Panc1 (cell line): Measurements from ENCODE around the gene GABRA6. TPM values are rescaled to one million over a fixed set of nuclear protein-coding genes. Genes with fewer than 3 reads are reported as not detected.

ENCODE experiments used
- ATAC-seq: fragments of 200-7000 bp; cut with Tn5 transposase; 2 replicates; pipeline ENCODE4 v1.9.1; 2020; ENCODE audit warnings: mild to moderate bottlenecking, moderate library complexity
- BruUV-seq: library from RNA; stranded (reverse); fragments of 400-500 nt; replicated peaks from 2 replicates; lab custom pipeline; 2021; lab: Mats Ljungman, UMichigan
- CTCF ChIA-PET: fragments of 300-600 bp; sonication (Branson Sonifier 250); formaldehyde crosslinking; loops from one replicate; lab custom pipeline; 2022; ENCODE audit warnings: antibody characterized with exemption; lab: Charles Lee
- POLR2A ChIA-PET: fragments of 300-600 bp; sonication (Branson Sonifier 250); formaldehyde crosslinking; loops from one replicate; lab custom pipeline; 2022; ENCODE audit warnings: antibody characterized with exemption; lab: Charles Lee
- DNase-seq: peaks from one replicate; pipeline ENCODE4 v3.0.0-alpha.2; 2010; ENCODE audit warnings: low read depth, low spot score
- H3K27ac ChIP-seq: 2 replicates; pipeline ENCODE4 v1.5.1; 2011; ENCODE audit warnings: mild to moderate bottlenecking, low read length, inconsistent platforms
- H3K27me3 ChIP-seq: fragments of 200-500 bp; sonication (Bioruptor generic); 2 replicates; pipeline ENCODE4 v1.6.0; 2014; ENCODE audit warnings: low read length, inconsistent platforms; ENCODE audit not compliant: control insufficient read depth, insufficient read depth
- H3K36me3 ChIP-seq: fragments of 200-500 bp; sonication (Bioruptor generic); 2 replicates; pipeline ENCODE4 v1.5.1; 2014; ENCODE audit warnings: inconsistent platforms, mild to moderate bottlenecking, low read length, moderate library complexity; ENCODE audit not compliant: control insufficient read depth, insufficient read depth
- H3K4me1 ChIP-seq: 2 replicates; pipeline ENCODE4 v1.5.1; 2011; ENCODE audit warnings: inconsistent platforms, mild to moderate bottlenecking, low read length, moderate library complexity; ENCODE audit not compliant: control insufficient read depth, insufficient read depth
- H3K4me3 ChIP-seq, 2 experiments: 2 replicates each; pipeline ENCODE4 v1.5.1; 2011 to 2012; ENCODE audit warnings: low read depth in 2 of 2, low read length in 2 of 2, mild to moderate bottlenecking in 2 of 2, inconsistent platforms in 1 of 2, moderate library complexity in 1 of 2
- H3K9me3 ChIP-seq: fragments of 200-500 bp; sonication (Bioruptor generic); 2 replicates; pipeline ENCODE4 v1.5.1; 2014; ENCODE audit warnings: low read depth, mild to moderate bottlenecking, inconsistent platforms, low read length, moderate library complexity; ENCODE audit not compliant: control insufficient read depth, insufficient read depth
- CTCF ChIP-seq: fragments of 450-650 bp; IDR thresholded peaks from 2 replicates; pipeline ENCODE4 v1.5.1; 2017; ENCODE audit warnings: mild to moderate bottlenecking
- POLR2AphosphoS5 ChIP-seq: IDR thresholded peaks from 2 replicates; pipeline ENCODE4 v1.6.1; 2012; ENCODE audit warnings: mild to moderate bottlenecking, low read depth, low read length, moderate library complexity
- REST ChIP-seq, 2 experiments: IDR thresholded peaks; 2 replicates each; pipeline ENCODE4 v1.6.1; 2011 to 2012; ENCODE audit warnings: low read depth in 2 of 2, control low read depth in 1 of 2, low read length in 1 of 2, mild to moderate bottlenecking in 1 of 2, moderate library complexity in 1 of 2; ENCODE audit not compliant: insufficient read depth in 1 of 2
- SIN3A ChIP-seq: IDR thresholded peaks from 2 replicates; pipeline ENCODE4 v1.6.1; 2012; ENCODE audit warnings: low read depth, mild to moderate bottlenecking, low read length, moderate library complexity, borderline replicate concordance; ENCODE audit not compliant: insufficient read depth
- TCF7L2 ChIP-seq: IDR thresholded peaks from 2 replicates; pipeline ENCODE4 v1.6.1; 2011; ENCODE audit warnings: mild to moderate bottlenecking, low read depth, low read length, inconsistent platforms
- in situ Hi-C: cut with HindIII; loops from 2 replicates; pipeline ENCODE4 v1.10.0; 2016; ENCODE audit warnings: low sequenced_read_pairs, low pct_unique_long_range_greater_than_20kb
- intact Hi-C: fragments of 100-400 bp; cut with micrococcal nuclease; formaldehyde crosslinking; loops from one replicate; pipeline ENCODE4 v1.10.0; 2022; ENCODE audit not compliant: unreplicated experiment
- total RNA-seq: library from RNA; stranded (reverse); gene quantifications from one replicate; pipeline ENCODE4 v1.2.1, GENCODE V29; 2021; ENCODE audit not compliant: unreplicated experiment

Gene GABRA6
- total RNA-seq, 1 experiment from 2014 or later, result not detected

- TF ChIP-seq CTCF (peak; percentile 41), SIN3A (no peak), POLR2AphosphoS5 (no peak), REST (IDR thresholded peaks at IDR 0.05; ENCODE audit: insufficient read depth in 1 of 2, low read depth in 2 of 2, low read length in 1 of 2) (no peak)
- no peak overlapping the region for H3K4me3 ChIP-seq
- H3K27ac ChIP-seq, result no peak overlapping the region
- CTCF ChIA-PET, result no interaction called here
- H3K36me3 ChIP-seq, result no peaks in the 10 kb centered on the region
- intact Hi-C loops (no loop called here), in situ Hi-C loops (no loop called here)
- POLR2A ChIA-PET, result no interaction called here
- H3K9me3 ChIP-seq, result no peaks in the 10 kb centered on the region
- DNase-seq, result peak; percentile 8
- H3K4me1 ChIP-seq, result no peaks in the 10 kb centered on the region
- H3K27me3 ChIP-seq, result no peaks in the 10 kb centered on the region
- ATAC-seq, result no peak
- no TSS peak for BruUV-seq
Observed at GRCh38 chr5:161676103-161676502, 9.4 kb upstream of the GABRA6 start.

DNA sequence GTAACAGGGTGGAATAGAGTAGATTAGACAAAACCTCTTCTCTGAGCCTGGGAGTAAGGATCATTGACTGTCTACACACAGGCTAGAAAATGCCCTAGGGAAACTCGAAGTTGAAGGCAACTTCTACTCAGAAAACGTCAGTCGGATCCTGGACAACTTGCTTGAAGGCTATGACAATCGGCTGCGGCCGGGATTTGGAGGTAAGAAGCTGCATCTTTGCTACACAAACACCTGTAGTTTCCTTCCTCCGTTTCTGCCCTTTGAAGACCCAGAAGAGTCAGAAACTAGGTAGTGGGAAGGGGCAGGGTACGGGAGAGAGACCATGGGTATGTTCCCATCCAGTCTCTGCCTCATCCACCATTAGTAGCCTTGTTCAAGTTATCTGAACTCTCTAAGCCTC lies 628 bp downstream of the GABRA6 start:
- in situ Hi-C loops, result no loop called here
- Histone ChIP-seq H3K36me3 (no peaks in the 10 kb centered on the region), H3K27me3 (no peaks in the 10 kb centered on the region), H3K9me3 (no peaks in the 10 kb centered on the region), H3K4me1 (no peaks in the 10 kb centered on the region), H3K4me3 (no peak overlapping the region), H3K27ac (no peak overlapping the region)
- no TSS peak for BruUV-seq
- intact Hi-C loops, result no loop called here
- TF ChIP-seq SIN3A, result no peak
- TF ChIP-seq POLR2AphosphoS5, result no peak
- no peak for TF ChIP-seq TCF7L2
- TF ChIP-seq CTCF, result no peak
- TF ChIP-seq REST (IDR thresholded peaks at IDR 0.05; ENCODE audit: insufficient read depth in 1 of 2, low read depth in 2 of 2, low read length in 1 of 2), result no peak
- ATAC-seq (no peak), DNase-seq (no peak)
- ChIA-PET POLR2A (no interaction called here), CTCF (no interaction called here)
